Left kidney (tissue), 2 donors: Measurements from ENCODE around the gene ALOX5AP. TPM values are rescaled to one million over a fixed set of nuclear protein-coding genes. Genes with fewer than 3 reads are reported as not detected.

Experiments used
- DNase-seq: peaks from one replicate; pipeline ENCODE4 v3.0.0-alpha.2; 2013
- polyA plus RNA-seq: library from polyadenylated mRNA; unstranded; fragments of 120-200 nt; gene quantifications from one replicate; pipeline ENCODE4 v1.2.1, GENCODE V29; 2013; ENCODE audit not compliant: insufficient read length

The ALOX5AP gene
- polyA plus RNA-seq, 1 donor, result 4.2 TPM

DNA sequence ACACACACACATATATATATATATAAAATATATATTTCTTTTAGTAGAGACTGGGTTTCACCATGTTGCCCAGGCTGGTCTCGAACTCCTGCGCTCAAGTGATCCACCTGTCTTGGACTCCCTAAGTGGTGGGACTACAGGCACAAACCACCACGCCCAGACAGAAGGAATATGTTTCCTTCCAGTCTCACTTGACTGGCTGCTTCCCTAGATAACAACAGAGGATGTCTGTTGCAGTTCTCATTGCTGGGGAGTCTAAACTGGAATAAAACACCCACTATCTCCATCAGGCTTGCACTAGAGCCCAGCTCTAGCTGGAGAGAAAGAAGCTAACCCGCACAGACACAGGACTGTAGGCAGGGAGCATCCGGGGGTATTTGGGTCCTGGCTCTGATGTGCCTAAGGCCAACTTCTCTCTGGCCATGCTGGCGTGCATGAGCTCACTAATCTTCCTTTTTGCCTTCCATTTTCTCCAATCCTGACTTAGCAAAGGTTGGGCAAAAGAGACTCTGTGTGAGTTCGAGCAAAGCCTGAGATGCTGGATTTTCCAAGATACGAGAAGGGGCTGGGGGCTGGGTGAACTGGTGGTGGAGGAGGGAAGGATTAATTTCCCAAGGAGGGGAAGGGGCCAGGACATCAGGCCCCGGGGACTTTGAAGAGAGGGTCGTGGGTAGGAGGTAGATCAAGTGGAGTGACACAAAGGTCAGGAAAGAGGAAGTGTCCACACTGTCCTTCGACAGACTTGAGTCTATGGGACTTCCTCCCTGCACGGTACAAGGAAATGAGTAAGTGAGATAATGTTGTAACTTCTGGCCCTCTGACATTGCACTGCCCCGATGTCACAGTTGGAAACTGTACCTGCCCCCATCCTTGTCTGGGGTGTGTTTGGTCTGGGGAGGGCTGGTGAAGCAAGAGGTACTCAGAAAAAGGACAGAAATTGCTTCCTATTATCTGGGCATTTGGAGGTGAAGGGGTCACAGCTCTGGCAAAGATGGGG is 22.5 kb upstream of the ALOX5AP start:
- DNase-seq, result no peak

DNA sequence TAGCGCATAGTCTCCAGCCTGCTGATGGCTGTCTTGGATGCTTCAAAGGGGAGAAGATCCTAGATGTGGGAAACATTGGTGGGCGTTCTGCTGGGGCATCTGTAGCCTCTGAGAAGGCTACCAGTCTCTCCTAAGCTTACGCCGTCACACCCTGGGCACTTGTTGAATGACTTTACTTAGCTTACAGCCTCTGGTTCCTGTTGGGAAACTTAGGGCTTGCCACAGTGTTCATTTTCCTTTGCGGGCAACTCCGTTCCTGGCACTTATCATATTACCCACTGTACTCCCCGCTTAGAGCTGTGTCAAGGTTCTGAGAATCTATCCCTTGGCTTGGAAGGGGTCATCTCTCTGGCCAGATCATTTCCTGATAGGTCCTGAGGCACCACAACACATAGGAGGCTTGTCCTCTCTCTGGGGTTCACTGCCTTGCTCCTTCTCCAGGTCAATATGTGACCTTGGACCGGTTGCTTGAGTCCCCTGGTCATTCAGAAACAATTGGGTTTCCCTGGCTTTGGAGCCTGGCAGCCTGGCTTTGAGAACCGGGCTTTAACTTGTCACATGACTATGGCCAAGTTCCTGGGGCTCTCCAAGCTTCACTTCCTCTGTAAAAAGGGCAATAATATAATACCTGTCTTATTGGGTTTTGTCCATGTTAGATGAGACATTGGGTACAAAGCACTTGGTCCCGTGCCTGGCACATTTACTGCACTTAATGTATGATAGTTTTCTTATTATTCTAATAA is 20.5 kb upstream of the ALOX5AP start:
- no peak for DNase-seq

DNA sequence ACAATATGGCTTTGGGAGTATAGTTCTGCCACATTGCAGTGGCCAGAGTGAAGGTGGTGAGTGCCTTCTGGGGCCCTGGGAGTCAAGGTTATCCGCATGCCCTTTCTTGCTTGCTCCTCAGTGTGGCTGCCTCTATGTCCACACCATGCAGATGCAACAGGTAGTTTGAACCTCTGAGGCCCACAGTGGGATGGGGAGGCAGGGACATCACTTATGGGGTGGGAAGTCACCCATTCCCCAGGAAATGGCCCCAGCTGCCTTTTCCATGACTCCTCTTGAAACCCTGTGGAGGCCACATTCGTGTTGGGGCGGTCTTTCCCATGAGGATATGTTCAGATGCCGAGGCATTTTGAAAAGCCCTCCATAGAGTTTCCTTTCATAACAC is 20.0 kb upstream of the ALOX5AP start:
- no peak for DNase-seq

DNA sequence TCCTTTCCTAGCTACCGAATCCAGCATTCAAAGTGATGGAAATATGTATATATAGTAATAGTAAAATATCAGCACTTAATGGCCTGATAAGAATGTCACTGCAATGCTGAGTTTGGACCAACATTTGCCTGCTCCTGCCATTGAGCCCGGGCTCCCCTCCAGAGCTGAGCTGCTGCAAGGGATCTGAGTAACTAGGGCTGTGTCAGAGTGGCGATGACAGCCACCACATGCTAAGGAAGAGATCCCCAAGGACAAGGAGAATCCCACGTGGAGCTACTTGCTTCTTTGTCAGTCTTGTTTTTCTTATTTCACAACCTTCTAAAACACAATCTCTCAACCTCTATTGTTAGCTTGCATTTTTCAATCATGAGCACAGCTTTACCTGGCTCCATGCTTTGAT is 19.5 kb upstream of the ALOX5AP start:
- no peak for DNase-seq

DNA sequence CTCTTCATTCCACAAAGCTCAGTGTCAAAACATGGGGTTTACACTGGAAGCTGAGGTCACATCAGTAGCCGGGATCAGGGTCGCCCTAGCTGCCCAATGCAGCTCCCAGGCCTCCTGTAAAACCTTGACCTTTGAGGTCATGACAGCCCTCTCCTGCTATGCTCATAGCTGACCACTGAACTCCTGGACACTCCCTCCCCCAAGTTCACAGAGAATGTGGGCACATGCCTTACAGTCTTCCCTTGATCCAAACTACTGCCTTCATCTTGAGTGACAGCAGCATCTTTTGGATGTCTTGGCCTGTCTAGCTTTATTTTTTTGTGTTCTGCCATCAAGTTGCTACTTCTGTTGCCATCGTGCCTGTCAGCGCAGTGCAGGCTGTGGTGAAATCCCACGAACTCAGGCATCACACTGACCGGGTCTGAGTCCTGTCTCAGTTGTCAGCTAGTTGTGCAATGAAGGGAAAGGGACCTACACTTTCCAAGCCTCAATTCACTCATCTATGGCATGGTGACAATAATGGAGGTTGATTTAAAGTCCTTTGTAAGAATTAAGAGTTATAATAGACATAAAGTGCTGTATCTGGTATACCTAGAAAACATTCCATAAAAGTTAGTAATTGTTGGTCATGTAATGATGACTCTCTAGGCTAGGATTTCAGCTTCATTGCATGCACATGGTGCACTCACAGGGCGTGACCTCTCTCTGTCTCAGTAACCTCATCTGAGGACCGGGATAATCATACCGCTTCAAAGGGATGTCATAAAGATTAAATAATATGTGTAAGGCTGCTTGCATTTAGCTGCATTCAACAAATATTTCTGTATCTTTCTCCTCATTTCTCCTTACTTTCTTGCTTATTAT is 16.4 kb upstream of the ALOX5AP start:
- DNase-seq, result no peak

DNA sequence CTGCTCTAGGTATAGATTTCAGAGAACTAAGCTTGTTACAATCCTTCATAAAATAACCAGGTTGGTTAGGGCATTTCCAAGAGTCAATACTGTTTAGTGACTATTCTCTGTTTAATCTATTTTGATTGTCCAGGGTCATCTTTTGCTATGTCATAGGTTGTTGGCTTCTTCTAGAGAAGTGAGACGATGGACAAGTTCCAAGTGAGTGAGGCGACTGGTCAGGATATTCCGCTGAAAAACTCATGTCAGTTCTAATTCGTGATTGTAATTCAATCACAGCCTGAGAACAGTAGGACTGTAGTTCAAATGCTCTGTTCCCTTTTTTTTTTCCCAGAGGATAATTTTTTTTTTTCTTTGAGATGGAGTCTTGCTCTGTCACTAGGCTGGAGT is 15.8 kb upstream of the ALOX5AP start:
- no peak for DNase-seq

DNA sequence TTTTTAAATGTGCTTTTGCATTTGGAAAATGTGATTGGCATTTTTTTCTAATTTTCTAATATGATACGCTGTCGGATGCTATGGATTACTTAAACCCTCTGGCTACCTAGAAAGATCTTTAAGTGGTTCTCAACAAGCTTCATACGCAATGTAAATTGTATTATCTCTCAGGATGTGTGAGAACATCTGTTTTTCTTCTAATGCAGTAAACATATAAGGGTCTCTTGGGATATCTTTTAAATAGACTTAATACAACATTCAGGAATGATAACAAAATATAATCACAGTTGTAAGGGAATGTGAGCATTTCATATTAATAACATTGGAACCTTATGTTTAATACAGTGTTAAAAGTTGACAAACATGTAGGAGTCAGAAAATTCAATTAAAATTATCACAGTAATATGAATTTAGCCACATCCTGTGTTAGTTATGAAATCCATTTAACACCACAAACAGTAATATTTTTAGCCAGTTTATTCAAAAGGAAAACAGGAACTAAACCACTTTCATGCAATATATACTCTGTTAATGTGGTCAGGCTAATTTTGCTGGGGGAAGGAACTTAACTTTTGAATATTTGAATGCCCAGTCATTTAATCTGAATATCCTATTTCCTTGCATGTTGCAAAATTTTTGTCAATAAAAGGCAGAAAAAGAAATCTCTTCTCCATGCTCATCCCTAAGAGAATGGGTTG is 15.0 kb upstream of the ALOX5AP start:
- no peak for DNase-seq

DNA sequence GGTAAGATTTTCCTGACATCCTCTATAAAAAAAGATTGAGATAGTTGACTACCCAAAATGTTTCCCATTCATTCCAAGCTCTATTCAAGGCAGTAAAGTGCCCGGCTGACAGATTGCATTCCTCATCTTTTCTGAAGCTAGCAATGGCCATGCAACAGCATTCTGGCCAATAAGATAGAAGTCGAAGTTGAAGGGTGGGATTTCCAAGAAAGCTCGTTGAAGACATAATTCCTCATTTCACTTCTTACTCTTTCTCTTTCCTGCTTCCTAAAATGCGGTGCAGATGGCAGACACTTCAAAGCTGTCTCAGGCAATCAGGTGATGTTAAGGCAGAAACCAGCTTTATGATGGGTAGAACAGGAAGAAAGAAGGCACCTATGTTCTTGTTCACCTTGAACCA is 13.4 kb upstream of the ALOX5AP start:
- DNase-seq, result no peak

DNA sequence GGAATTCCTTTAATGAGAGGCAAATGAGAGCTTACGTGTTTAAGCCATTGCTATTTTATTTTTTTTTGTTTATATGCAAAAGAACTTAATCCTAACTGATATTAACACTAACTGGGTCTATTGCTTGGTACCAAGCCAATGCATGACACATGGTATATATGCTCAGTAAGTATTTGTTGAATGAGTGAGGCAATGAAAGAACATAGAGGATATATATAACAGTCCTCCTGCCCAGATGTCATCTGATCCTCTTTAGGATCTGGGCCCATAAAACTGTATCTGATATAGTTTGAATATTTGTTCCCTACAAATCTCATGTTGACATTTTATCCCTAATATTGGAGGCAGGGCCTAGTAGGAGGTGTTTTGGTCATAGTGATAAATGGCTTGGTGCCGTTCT is 13.0 kb upstream of the ALOX5AP start:
- no peak for DNase-seq

DNA sequence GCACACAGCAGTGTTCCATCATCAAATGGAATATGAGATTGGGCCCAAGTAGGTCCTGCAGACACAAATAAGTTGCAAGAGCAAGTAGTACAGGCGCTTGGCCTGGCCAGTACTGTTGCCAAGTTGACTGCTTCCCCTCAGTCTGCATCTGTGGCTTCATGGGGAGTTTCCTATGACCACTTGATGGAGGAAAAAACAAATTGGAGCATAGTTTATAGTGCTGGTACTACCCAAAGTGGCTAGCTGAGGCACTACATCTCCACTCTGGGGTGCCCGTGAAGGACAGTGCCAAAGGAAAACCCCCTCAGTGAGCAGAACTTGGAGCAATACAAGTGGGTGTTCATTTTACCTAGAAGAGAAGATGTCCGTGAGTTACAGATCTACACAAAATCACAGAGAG is 10.6 kb upstream of the ALOX5AP start:
- DNase-seq, result no peak

DNA sequence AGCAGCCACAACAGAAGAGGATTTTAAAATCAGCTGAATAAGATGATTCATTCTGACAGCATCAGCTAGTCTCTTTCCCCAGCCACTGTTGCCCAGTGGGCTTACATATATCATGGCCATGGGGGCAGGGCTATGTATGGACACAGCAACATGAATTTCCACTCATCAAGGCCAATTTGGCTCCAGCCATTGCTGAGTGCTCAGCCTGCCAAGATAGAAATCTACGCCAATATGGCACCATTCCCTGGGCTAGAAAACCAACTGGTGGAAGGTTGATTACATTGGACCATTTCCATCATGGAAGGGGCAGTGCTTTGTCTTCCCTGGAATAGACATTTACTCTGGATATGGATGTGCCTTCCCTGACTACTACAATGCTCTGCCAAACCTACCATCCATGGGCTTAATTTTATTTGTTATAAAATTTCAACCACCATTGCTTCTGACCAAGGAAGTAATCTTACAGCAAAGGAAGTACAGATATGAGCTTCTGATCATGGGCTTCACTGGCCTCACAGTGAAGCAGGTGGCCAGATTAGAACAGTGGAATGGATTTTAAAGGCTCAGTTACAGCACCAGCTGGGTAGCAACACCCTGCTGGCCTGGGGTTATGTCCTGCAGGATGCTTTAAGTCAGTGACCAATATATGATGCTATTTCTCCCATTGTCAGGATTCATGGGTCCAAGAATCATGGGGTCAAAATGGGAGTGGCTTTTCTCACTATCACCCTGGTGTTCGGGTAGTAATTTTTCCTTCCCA is 9.8 kb upstream of the ALOX5AP start:
- no peak for DNase-seq

DNA sequence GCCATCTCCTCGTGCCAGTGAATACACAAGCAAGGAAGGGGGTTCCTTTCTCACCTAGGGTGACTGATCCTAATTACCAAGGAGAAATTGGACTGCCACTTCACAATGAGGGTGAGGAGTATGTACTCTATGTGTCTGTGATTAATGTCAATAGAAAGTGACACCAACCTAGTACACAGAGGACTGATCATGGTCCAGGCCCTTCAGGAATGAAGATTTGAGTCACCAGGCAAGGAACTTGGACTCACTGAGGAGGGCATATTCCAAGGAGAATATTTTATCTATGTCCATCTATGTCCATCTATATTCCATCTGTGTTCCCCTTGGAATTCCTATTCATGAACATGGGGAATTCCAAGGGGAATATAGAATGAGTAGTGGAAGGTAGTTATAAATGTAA is 9.2 kb upstream of the ALOX5AP start:
- DNase-seq, result no peak

DNA sequence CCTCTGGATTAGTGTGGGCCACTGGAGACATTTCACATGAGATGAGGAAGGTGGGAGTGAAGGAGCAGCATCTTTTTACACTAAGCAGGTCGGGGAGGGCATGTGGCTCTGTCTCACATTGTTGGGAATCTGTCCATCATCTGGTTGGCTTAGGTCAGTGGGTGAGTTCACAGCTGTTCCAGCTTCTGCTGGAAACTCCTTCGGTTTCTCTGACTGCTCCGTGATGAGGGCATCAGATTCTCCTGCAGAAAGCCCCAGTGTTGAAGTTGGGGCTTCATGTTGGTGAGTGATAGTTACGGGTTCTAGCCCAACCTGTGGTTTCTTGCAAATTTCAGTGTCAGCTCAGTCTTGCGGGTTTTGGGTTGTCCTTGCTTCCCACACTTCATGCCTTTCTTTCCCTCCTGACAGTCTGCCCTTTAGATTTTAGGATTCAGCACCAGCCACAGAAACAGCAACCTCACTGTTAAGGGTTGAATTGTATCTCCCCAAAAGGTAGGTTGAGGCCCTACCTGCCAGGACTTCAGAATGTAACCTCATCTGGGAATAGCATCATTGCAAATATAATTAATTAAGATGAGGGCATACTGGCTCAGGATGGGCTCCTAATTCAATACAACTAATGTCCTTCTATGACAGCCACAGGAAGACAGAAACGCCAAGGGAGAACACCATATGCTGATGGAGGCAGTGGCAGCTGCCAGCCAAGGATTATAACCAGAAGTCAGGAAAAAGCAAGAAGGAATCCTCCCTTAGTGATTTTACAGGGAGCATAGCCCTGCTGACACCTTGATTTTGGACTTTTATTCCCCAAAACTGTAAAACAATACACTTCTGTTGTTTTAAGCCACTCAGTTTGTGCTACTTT is 7.6 kb upstream of the ALOX5AP start:
- DNase-seq, result no peak

DNA sequence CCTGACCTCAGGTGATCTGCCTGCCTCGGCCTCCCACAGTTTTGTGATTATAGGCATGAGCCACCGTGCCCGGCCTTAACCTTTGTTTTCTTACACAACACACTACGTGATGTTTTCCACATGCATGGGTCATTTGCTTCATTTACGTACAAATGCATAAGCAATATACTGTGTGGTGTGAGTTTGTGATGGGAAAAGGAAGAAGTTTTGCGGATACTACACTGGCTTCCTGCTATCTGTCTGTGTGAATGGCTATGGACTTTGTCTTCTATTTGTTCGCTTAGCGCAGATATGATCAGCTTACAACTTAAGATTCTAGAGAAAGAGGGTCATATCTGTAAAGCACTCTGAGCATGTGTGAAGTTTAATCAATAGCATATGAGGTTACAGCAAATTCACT is 5.5 kb upstream of the ALOX5AP start:
- no peak for DNase-seq

DNA sequence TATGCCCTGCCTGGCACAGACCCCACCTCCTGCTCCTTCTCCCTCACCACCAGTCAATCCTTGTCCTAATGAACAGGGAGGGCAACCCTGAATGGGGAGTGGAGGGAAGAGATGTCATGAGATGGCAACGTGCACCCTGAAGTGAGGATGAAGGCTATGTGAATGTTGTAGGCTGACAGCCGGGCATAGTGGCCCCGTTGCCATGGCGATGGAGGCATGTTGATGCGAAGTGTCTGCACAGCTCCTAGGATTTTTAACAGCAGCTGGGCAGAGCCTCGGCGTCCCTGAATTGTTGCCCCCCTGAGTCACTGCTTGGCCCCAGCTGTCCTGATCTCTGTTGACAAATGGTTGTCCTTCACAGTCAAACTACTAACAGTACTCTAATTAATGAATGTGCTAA is 4.8 kb upstream of the ALOX5AP start:
- DNase-seq, result no peak

DNA sequence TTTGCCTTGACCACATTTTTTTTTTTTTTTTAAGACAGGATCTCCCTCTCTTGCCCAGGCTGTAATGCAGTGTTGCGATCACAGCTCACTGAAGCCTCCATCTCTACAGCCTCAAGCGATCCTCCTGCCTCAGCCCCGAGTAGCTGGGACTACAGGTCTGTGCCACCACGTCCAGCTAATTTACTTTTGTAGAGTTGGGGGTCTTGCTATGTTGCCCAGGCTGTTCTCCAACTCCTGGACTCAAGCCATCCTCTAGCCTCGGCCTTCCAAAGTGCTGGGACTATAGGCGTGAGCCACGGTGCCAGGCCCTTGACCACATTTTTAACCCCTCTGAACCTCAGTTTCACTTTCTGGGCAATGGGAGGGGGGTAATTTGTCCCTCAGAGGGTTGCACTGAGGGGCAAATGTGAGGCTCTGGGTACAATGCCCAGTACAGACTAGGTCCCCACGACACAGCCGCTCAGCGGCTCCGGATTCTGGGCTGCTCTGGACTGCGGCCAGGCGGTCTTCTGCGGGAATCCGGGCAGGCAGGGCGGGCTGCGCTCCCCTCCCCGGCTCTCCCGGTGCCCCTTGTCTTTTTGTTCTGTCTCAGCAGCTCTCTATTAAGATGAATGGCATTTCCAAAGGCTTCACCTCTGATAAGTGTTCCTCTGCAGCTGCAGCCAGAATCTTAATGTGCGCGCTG is 3.8 kb upstream of the ALOX5AP start:
- no peak for DNase-seq

DNA sequence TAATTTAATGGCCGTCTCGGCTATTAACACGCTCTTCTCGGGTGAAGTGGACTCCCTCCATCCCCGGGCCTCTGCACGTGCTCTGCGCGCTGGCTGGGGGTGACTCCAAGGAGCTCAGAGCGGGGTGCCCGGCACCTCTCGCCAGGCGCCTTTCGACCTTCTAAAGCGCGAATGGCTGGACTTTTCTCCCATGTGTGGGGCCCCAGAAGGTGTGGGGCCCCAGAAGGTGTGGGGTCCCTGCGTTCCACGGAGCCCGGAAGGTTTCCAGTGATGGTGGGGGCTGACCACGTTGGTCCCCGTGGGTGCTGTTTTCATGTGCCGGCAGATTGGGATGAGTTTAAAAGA is 3.3 kb upstream of the ALOX5AP start:
- no peak for DNase-seq

DNA sequence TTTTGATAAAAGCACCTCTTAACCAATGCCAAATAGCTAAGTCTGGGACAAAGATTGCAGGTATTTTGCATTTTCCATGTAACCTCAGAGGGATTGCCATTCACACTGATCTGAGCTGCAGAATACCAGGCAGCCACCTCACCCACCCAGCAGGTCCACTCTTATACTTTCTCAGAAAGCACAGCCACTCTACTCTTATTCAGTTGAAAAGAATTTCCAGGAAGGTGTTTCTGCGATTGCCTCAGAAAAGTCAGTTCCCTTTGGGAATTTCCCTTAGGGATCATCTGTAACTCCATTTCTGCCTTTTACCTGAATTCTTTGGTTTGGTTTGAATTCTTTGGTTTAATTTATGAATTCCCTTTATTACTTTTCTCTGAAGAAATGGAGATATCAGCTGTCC is 904 bp upstream of the ALOX5AP start:
- DNase-seq, result no peak

DNA sequence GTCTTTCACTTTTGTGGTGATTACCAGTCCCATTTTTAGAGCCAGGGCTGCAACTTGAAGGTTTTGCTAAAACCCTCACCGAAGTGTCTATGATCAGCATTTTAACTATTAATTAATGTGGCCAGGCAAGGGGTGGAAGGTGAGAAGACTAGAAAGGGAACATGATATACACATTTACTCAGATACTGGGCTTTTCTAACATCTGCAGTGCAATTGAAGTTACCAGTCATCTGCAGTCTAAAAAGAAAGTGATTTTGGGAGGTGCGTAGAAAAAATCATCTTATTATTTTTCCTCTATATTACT is 481 bp downstream of the ALOX5AP start:
- no peak for DNase-seq
